Endodermal cell (in vitro differentiated cells): Measurements from ENCODE around the gene PPIL6. TPM values are rescaled to one million over a fixed set of nuclear protein-coding genes. Genes with fewer than 3 reads are reported as not detected.
"Not testable (repeated sequence)": the region's sequence is repeated elsewhere in the genome, so short reads cannot be mapped to it uniquely, and the experiment has no call there.

Source experiments
- DNase-seq: peaks from one replicate; pipeline ENCODE4 v3.0.0-alpha.2; 2017
- H3K27ac ChIP-seq: 2 replicates; pipeline ENCODE4 v1.5.1; 2013; ENCODE audit warnings: mild to moderate bottlenecking, low read depth, low read length, moderate library complexity
- H3K27me3 ChIP-seq: 2 replicates; pipeline ENCODE4 v1.6.1; 2013; ENCODE audit warnings: mild to moderate bottlenecking, low read length, moderate library complexity; ENCODE audit not compliant: insufficient read depth, control insufficient read depth, poor library complexity, severe bottlenecking
- H3K36me3 ChIP-seq: 2 replicates; pipeline ENCODE4 v1.7.0; 2013; ENCODE audit warnings: mild to moderate bottlenecking, low read length, moderate library complexity; ENCODE audit not compliant: control insufficient read depth, insufficient read depth
- H3K4me1 ChIP-seq: one replicate; pipeline ENCODE4 v1.7.0; 2013; ENCODE audit warnings: low read length; ENCODE audit not compliant: control insufficient read depth, insufficient read depth
- H3K4me3 ChIP-seq: 2 replicates; pipeline ENCODE4 v1.5.1; 2013; ENCODE audit warnings: mild to moderate bottlenecking, low read length, moderate library complexity
- H3K9ac ChIP-seq: 2 replicates; pipeline ENCODE4 v1.6.1; 2013; ENCODE audit warnings: mild to moderate bottlenecking, low read length, moderate library complexity; ENCODE audit not compliant: poor library complexity, severe bottlenecking; ENCODE audit errors: extremely low read depth
- H3K9me3 ChIP-seq: 2 replicates; pipeline ENCODE4 v1.6.1; 2013; ENCODE audit warnings: mild to moderate bottlenecking, low read length, moderate library complexity; ENCODE audit not compliant: control insufficient read depth
- H3K27ac Mint-ChIP-seq: 2 replicates; pipeline ENCODE4 v1.8.0; 2020; ENCODE audit warnings: mixed read lengths
- H3K27me3 Mint-ChIP-seq: 2 replicates; pipeline ENCODE4 v1.8.0; 2021; ENCODE audit warnings: mild to moderate bottlenecking, mixed read lengths; ENCODE audit not compliant: insufficient read depth
- H3K36me3 Mint-ChIP-seq: 2 replicates; pipeline ENCODE4 v1.8.0; 2020; ENCODE audit warnings: low read depth, mixed read lengths
- H3K4me1 Mint-ChIP-seq: 2 replicates; pipeline ENCODE4 v1.8.0; 2020; ENCODE audit warnings: mixed read lengths
- H3K4me3 Mint-ChIP-seq: 2 replicates; pipeline ENCODE4 v1.8.0; 2020; ENCODE audit warnings: mild to moderate bottlenecking, moderate library complexity, mixed read lengths
- H3K9me3 Mint-ChIP-seq: 2 replicates; pipeline ENCODE4 v1.8.0; 2020; ENCODE audit warnings: mild to moderate bottlenecking, mixed read lengths
- WGBS, 2 experiments: methylation state at CpG; one replicate each; pipeline versions ENCODE4 v1.1.5 to v1.1.7; 2013; ENCODE audit warnings: missing lambda C conversion rate in 2 of 2, mixed read lengths in 1 of 2; ENCODE audit not compliant: insufficient coverage in 1 of 2, insufficient read length in 1 of 2; 5-methylcytosine and 5-hydroxymethylcytosine counted together
- total RNA-seq, 2 donors: library from RNA; stranded (reverse); fragmentation: NEBNext Ultra II Directional in 1 of 2; extraction: Animal tissue kit (Norgen Biotek cat#: 25700) in 1 of 2; gene quantifications; 2 replicates in 1 of 2; 3 replicates in 1 of 2; pipeline ENCODE4 v1.2.1, GENCODE V29; 2021
- TF ChIP-seq, protein P1 (sequence below): fragments of 200-600 bp; sonication (generic); conservative IDR thresholded peaks from 2 replicates; pipeline ENCODE4 v1.5.0; 2021; ENCODE audit warnings: antibody characterized with exemption, mild to moderate bottlenecking

PPIL6 gene
- total RNA-seq, 2 donors from 2014 or later: 2.2 to 2.9 TPM

DNA sequence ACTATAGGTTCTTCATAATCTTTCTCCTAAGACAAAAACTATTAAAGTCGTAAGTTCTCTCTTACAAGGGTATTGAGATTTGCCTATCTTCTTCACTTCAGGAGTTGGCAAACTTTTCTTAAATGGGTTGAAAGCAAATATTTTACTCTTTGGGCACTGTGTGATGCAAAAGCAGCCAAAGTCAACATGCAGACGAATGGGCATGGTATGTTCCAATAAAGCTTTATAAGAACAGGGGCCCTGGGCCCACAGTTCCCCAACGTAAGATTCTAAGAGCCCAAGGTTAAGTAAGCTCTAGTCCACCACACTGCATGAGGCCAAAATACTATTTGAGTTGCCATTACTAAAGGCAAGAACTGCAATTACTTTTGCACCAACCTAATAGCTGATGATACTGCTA lies 69.6 kb downstream of the PPIL6 start:
- 92 to 100% methylated on average over 1 to 3 of the region's 3 CpGs for WGBS, 2 experiments
- H3K27ac Mint-ChIP-seq: no peak overlapping the region
- Histone ChIP-seq H3K27ac (no peak overlapping the region), H3K27me3 (no peaks in the 10 kb centered on the region), H3K36me3 (peaks cover 95% of the 10 kb centered on the region), H3K9me3 (no peaks in the 10 kb centered on the region), H3K9ac (no peak overlapping the region), H3K4me3 (no peak overlapping the region), H3K4me1 (no peaks in the 10 kb centered on the region)
- H3K4me1 Mint-ChIP-seq: no peaks in the 10 kb centered on the region
- H3K4me3 Mint-ChIP-seq: no peak overlapping the region
- peaks cover 68% of the 10 kb centered on the region for H3K36me3 Mint-ChIP-seq
- DNase-seq: no peak
- TF ChIP-seq, protein P1, sequence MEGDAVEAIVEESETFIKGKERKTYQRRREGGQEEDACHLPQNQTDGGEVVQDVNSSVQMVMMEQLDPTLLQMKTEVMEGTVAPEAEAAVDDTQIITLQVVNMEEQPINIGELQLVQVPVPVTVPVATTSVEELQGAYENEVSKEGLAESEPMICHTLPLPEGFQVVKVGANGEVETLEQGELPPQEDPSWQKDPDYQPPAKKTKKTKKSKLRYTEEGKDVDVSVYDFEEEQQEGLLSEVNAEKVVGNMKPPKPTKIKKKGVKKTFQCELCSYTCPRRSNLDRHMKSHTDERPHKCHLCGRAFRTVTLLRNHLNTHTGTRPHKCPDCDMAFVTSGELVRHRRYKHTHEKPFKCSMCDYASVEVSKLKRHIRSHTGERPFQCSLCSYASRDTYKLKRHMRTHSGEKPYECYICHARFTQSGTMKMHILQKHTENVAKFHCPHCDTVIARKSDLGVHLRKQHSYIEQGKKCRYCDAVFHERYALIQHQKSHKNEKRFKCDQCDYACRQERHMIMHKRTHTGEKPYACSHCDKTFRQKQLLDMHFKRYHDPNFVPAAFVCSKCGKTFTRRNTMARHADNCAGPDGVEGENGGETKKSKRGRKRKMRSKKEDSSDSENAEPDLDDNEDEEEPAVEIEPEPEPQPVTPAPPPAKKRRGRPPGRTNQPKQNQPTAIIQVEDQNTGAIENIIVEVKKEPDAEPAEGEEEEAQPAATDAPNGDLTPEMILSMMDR: no peak
- H3K9me3 Mint-ChIP-seq: no peaks in the 10 kb centered on the region
- H3K27me3 Mint-ChIP-seq: no peaks in the 10 kb centered on the region

DNA sequence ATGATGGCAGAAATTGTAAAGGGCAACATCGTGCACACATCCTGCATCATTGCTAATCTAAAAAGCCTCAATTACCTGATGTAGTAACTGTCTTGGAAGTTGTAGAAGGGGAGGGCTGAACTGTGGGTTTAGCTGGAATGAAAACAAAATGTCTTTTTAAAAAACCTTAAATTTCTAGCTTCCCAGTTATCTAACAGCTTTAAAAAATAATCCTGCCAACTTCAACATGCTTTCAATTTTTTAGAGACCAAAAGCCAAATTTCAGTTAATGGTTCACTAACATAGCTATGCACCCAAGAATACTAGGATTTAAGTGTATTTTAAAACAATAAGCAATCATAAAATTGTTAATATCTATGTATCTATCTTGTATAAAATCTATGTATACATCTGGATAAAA lies 70.1 kb downstream of the PPIL6 start:
- Histone ChIP-seq H3K36me3 (peaks cover 95% of the 10 kb centered on the region), H3K27ac (no peak overlapping the region), H3K4me1 (no peaks in the 10 kb centered on the region), H3K4me3 (no peak overlapping the region), H3K27me3 (no peaks in the 10 kb centered on the region), H3K9me3 (no peaks in the 10 kb centered on the region), H3K9ac (no peak overlapping the region)
- 90% methylated on average over 1 of the region's 1 CpG; no CpG with 5 or more reads in 1 of the 2 experiments for WGBS, 2 experiments
- no peak overlapping the region for H3K4me3 Mint-ChIP-seq
- H3K4me1 Mint-ChIP-seq: no peaks in the 10 kb centered on the region
- H3K27ac Mint-ChIP-seq: no peak overlapping the region
- DNase-seq: no peak
- H3K36me3 Mint-ChIP-seq: peaks cover 71% of the 10 kb centered on the region
- H3K9me3 Mint-ChIP-seq: no peaks in the 10 kb centered on the region
- TF ChIP-seq, protein P1: no peak
- no peaks in the 10 kb centered on the region for H3K27me3 Mint-ChIP-seq

DNA sequence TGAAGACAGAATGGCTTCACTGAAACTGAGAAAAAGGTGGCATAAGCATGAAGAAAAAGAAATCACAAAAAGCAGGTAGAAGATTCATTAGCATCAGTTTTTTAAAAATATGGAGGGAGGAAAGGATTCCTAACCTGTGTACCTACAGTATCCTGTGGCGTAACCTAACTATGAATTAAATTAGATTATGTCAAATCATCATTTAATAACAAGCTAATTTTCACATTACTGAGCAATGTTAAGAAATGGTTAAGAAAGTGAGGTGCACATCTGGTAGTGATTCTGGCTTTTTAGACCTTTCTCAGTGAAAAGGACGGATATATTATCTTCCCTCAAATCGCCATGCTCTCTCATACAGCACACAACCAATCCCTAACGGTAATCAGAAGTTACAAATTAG lies 70.7 kb downstream of the PPIL6 start:
- H3K9me3 Mint-ChIP-seq: peaks cover 3% of the 10 kb centered on the region
- Histone ChIP-seq H3K27ac (no peak overlapping the region), H3K9me3 (peaks cover 4% of the 10 kb centered on the region), H3K4me3 (no peak overlapping the region), H3K9ac (no peak overlapping the region), H3K36me3 (peaks cover 94% of the 10 kb centered on the region), H3K27me3 (no peaks in the 10 kb centered on the region), H3K4me1 (no peaks in the 10 kb centered on the region)
- no peaks in the 10 kb centered on the region for H3K4me1 Mint-ChIP-seq
- no peaks in the 10 kb centered on the region for H3K27me3 Mint-ChIP-seq
- TF ChIP-seq, protein P1: no peak
- H3K27ac Mint-ChIP-seq: no peak overlapping the region
- 88% methylated on average over 3 of the region's 4 CpGs; no CpG with 5 or more reads in 1 of the 2 experiments for WGBS, 2 experiments
- DNase-seq: no peak
- H3K36me3 Mint-ChIP-seq: peaks cover 71% of the 10 kb centered on the region
- no peak overlapping the region for H3K4me3 Mint-ChIP-seq

DNA sequence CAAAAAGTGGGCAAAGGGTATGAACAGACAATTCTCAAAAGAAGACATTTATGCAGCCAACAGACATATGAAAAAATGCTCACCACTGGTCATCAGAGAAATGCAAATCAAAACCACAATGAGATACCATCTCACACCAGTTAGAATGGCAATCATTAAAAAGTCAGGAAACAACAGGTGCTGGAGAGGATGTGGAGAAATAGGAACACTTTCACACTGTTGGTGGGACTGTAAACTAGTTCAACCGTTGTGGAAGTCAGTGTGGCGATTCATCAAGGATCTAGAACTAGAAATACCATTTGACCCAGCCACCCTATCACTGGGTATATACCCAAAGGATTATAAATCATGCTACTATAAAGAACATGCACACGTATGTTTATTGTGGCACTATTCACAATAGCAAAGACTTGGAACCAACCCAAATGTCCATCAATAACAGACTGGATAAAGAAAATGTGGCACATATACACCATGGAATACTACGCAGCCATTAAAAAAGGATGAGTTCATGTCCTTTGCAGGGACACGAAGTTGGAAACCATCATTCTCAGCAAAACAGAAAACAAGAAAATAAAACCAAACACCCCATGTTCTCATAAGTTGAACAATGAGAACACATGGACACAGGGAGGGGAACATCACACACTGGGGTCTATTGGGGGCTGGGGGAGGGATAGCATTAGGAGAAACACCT lies 75.9 kb downstream of the PPIL6 start:
- H3K4me1 Mint-ChIP-seq, H3K9ac ChIP-seq, H3K27ac Mint-ChIP-seq, H3K4me3 ChIP-seq, H3K4me3 Mint-ChIP-seq, H3K4me1 ChIP-seq, DNase-seq, H3K27me3 ChIP-seq, H3K27ac ChIP-seq, H3K9me3 ChIP-seq, H3K27me3 Mint-ChIP-seq: not testable (repeated sequence)
- WGBS, 2 experiments: 96 to 97% methylated on average over 2 to 5 of the region's 5 CpGs
- H3K36me3 Mint-ChIP-seq: peaks cover 86% of the 10 kb centered on the region
- H3K36me3 ChIP-seq: peaks cover 79% of the 10 kb centered on the region
- peaks cover 13% of the 10 kb centered on the region for H3K9me3 Mint-ChIP-seq
